MCF 10A (cell line): Measurements from ENCODE around the gene RHBDD3. TPM values are rescaled to one million over a fixed set of nuclear protein-coding genes. Genes with fewer than 3 reads are reported as not detected.

Source experiments
- BruUV-seq: library from RNA; stranded (reverse); fragments of 400-500 nt; replicated peaks from 2 replicates; lab custom pipeline; 2021; lab: Mats Ljungman, UMichigan
- CTCF ChIA-PET: fragments of 300-600 bp; sonication (Branson Sonifier 250); formaldehyde crosslinking; extraction: SDS; loops from one replicate; lab custom pipeline; 2021; ENCODE audit warnings: antibody characterized with exemption, inconsistent platforms; lab: Yijun Ruan, JAX
- POLR2A ChIA-PET: fragments of 300-600, 350-650 bp; sonication (Branson Sonifier 250); formaldehyde crosslinking; extraction: SDS; loops from one replicate; lab custom pipeline; 2020; ENCODE audit warnings: antibody characterized with exemption, inconsistent platforms; lab: Yijun Ruan, JAX
- DNase-seq: peaks from one replicate; pipeline ENCODE4 v3.0.0-alpha.2; 2018; ENCODE audit not compliant: unreplicated experiment
- H3K27ac Mint-ChIP-seq: one replicate; pipeline ENCODE4 v1.8.0; 2022; ENCODE audit warnings: mild to moderate bottlenecking, low read depth, mixed read lengths; ENCODE audit not compliant: unreplicated experiment
- H3K27me3 Mint-ChIP-seq: one replicate; pipeline ENCODE4 v1.8.0; 2022; ENCODE audit warnings: mixed read lengths; ENCODE audit not compliant: insufficient read depth, unreplicated experiment
- H3K36me3 Mint-ChIP-seq: one replicate; pipeline ENCODE4 v1.8.0; 2022; ENCODE audit warnings: mild to moderate bottlenecking, moderate library complexity, mixed read lengths; ENCODE audit not compliant: insufficient read depth, unreplicated experiment
- H3K4me1 Mint-ChIP-seq: one replicate; pipeline ENCODE4 v1.8.0; 2022; ENCODE audit warnings: mixed read lengths; ENCODE audit not compliant: insufficient read depth, unreplicated experiment
- H3K4me3 Mint-ChIP-seq: one replicate; pipeline ENCODE4 v1.8.0; 2022; ENCODE audit warnings: mild to moderate bottlenecking, moderate library complexity, mixed read lengths; ENCODE audit not compliant: unreplicated experiment
- H3K9me3 Mint-ChIP-seq: one replicate; pipeline ENCODE4 v1.8.0; 2022; ENCODE audit warnings: mixed read lengths; ENCODE audit not compliant: unreplicated experiment
- CTCF ChIP-seq: fragments of 200-600 bp; IDR thresholded peaks from one replicate; pipeline ENCODE4 v1.8.0; 2022; ENCODE audit warnings: antibody characterized with exemption, mild to moderate bottlenecking; ENCODE audit not compliant: unreplicated experiment
- intact Hi-C: fragments of 100-400 bp; cut with micrococcal nuclease; formaldehyde crosslinking; loops from 2 replicates; pipeline ENCODE4 v1.14.1; 2022
- total RNA-seq: library from RNA; stranded (reverse); gene quantifications from 2 replicates; pipeline ENCODE4 v1.2.3, GENCODE V29; 2022

Gene RHBDD3
- total RNA-seq, 1 experiment from 2014 or later: 32.5 TPM

GRCh38 chr22:29233277-29233877 lies 34.4 kb downstream of the RHBDD3 start:
- H3K9me3 Mint-ChIP-seq: peaks cover 8% of the 10 kb centered on the region
- no peak for TF ChIP-seq CTCF
- H3K27me3 Mint-ChIP-seq: no peaks in the 10 kb centered on the region
- no peak overlapping the region for H3K27ac Mint-ChIP-seq
- BruUV-seq: no TSS peak
- H3K4me1 Mint-ChIP-seq: no peaks in the 10 kb centered on the region
- intact Hi-C loops: no loop called here
- ChIA-PET CTCF (interaction anchor here (0.9 to 2.9 kb wide), 5 partner anchors 12 to 404 kb away, joined by 3 to 15 read pairs (median 4); partner anchors contain the start of gene EMID1), POLR2A (no interaction called here)
- H3K36me3 Mint-ChIP-seq: peaks cover 4% of the 10 kb centered on the region
- DNase-seq: no peak
- H3K4me3 Mint-ChIP-seq: no peak overlapping the region

GRCh38 chr22:29231971-29232959 lies 35.5 kb downstream of the RHBDD3 start:
- no peak for TF ChIP-seq CTCF
- no peak overlapping the region for H3K27ac Mint-ChIP-seq
- CTCF ChIA-PET: interaction anchor here (0.9 to 2.9 kb wide), 5 partner anchors 13 to 403 kb away, joined by 3 to 15 read pairs (median 4); partner anchors contain the start of gene EMID1
- H3K27me3 Mint-ChIP-seq: no peaks in the 10 kb centered on the region
- no TSS peak for BruUV-seq
- intact Hi-C loops: no loop called here
- no peak overlapping the region for H3K4me3 Mint-ChIP-seq
- H3K4me1 Mint-ChIP-seq: no peaks in the 10 kb centered on the region
- H3K9me3 Mint-ChIP-seq: peaks cover 8% of the 10 kb centered on the region
- DNase-seq: no peak
- H3K36me3 Mint-ChIP-seq: peaks cover 4% of the 10 kb centered on the region
- POLR2A ChIA-PET: no interaction called here

GRCh38 chr22:29230972-29231875 lies 36.6 kb downstream of the RHBDD3 start:
- BruUV-seq: no TSS peak
- no peaks in the 10 kb centered on the region for H3K4me1 Mint-ChIP-seq
- intact Hi-C loops: no loop called here
- H3K9me3 Mint-ChIP-seq: peaks cover 8% of the 10 kb centered on the region
- POLR2A ChIA-PET: interaction anchor here (0.7 kb wide), 1 partner anchor 126 kb away, joined by 3 read pairs; no protein-coding TSS in a partner anchor
- no peak overlapping the region for H3K4me3 Mint-ChIP-seq
- no peak for DNase-seq
- no peaks in the 10 kb centered on the region for H3K27me3 Mint-ChIP-seq
- no peak for TF ChIP-seq CTCF
- H3K36me3 Mint-ChIP-seq: peaks cover 4% of the 10 kb centered on the region
- CTCF ChIA-PET: interaction anchor here (3.1 kb wide), 1 partner anchor 14 kb away, joined by 18 read pairs; no protein-coding TSS in a partner anchor
- H3K27ac Mint-ChIP-seq: no peak overlapping the region
